K562 (cell line): ENCODE measurements around the gene TGM5. TPM values are rescaled to one million over a fixed set of nuclear protein-coding genes. Genes with fewer than 3 reads are reported as not detected.

Experiments
- ATAC-seq: fragments of 200-7000 bp; cut with Tn5 transposase; 3 replicates; pipeline ENCODE4 v1.9.1; 2020; ENCODE audit warnings: moderate library complexity
- BruUV-seq: library from RNA; stranded (reverse); fragments of 400-500 nt; replicated peaks from 2 replicates; lab custom pipeline; 2021; lab: Mats Ljungman, UMichigan
- CTCF ChIA-PET: fragments of 300-600 bp; formaldehyde crosslinking; extraction: SDS; loops from one replicate; lab custom pipeline; 2021; ENCODE audit warnings: low intra/inter-chr PET ratio; lab: Yijun Ruan, JAX
- POLR2A ChIA-PET: fragments of 300-600, 350-650 bp; sonication (Branson Sonifier 250); formaldehyde crosslinking; extraction: SDS; loops from one replicate; lab custom pipeline; 2021; ENCODE audit warnings: antibody characterized with exemption, inconsistent platforms; lab: Yijun Ruan, JAX
- DNase-seq, 4 experiments: peaks; one replicate each; pipeline versions ENCODE4 v3.0.0 to v3.0.0-alpha.2; 2011 to 2018; ENCODE audit warnings: low spot score in 3 of 4, mixed read lengths in 3 of 4; ENCODE audit errors: extremely low read depth in 1 of 4
- FAIRE-seq: peaks from 2 replicates; lab custom pipeline; 2011; peaks lifted over from hg19 to GRCh38; lab: Jason Lieb, UNC
- H2AFZ ChIP-seq: 2 replicates; pipeline ENCODE4 v1.6.0; 2011; ENCODE audit warnings: low read depth, low read length, control low read depth, inconsistent platforms
- H3K27ac ChIP-seq: fragments of 200-600 bp; 3 replicates; pipeline ENCODE4 v1.8.0; 2011; ENCODE audit warnings: low read depth, mild to moderate bottlenecking, control low read depth, inconsistent platforms, low read length, moderate library complexity, mixed read lengths; ENCODE audit errors: extremely low read depth
- H3K27me3 ChIP-seq, 2 experiments: fragments of 300-600 bp in 1 of 2; 2 replicates in 1 of 2; 3 replicates in 1 of 2; pipeline versions ENCODE4 v1.6.0 to v1.8.0; 2011; ENCODE audit warnings: inconsistent platforms in 2 of 2, low read length in 2 of 2, mild to moderate bottlenecking in 1 of 2, mixed read lengths in 1 of 2, moderate library complexity in 1 of 2; ENCODE audit not compliant: control insufficient read depth in 2 of 2, insufficient read depth in 2 of 2
- H3K36me3 ChIP-seq: fragments of 300-600 bp; 3 replicates; pipeline ENCODE4 v1.8.0; 2011; ENCODE audit warnings: mild to moderate bottlenecking, low read length, inconsistent platforms; ENCODE audit not compliant: control insufficient read depth, insufficient read depth
- H3K4me1 ChIP-seq, 2 experiments: fragments of 200-600 bp in 1 of 2; replicated peaks in 1 of 2; 2 replicates in 1 of 2; 3 replicates in 1 of 2; pipeline versions ENCODE4 v1.5.1 to v1.8.0; 2011; ENCODE audit warnings: inconsistent platforms in 2 of 2, low read length in 2 of 2, mild to moderate bottlenecking in 1 of 2, mixed read lengths in 1 of 2, moderate library complexity in 1 of 2; ENCODE audit not compliant: control insufficient read depth in 2 of 2, insufficient read depth in 2 of 2
- H3K4me2 ChIP-seq: 2 replicates; pipeline ENCODE4 v1.6.1; 2011; ENCODE audit warnings: low read length, control low read depth, inconsistent platforms, mixed read lengths; ENCODE audit not compliant: insufficient read depth
- H3K4me3 ChIP-seq: fragments of 200-600 bp; sonication (generic), shearing (Covaris generic); 2 replicates; pipeline ENCODE4 v1.5.1; 2016; ENCODE audit warnings: control low read depth, inconsistent platforms
- H3K79me2 ChIP-seq: fragments of 200-600 bp; 3 replicates; pipeline ENCODE4 v1.8.0; 2011; ENCODE audit warnings: low read length, inconsistent platforms; ENCODE audit not compliant: control insufficient read depth, insufficient read depth
- H3K9ac ChIP-seq, 2 experiments: 2 replicates each; pipeline versions ENCODE4 v1.6.0 to v1.6.1; 2011; ENCODE audit warnings: low read depth in 2 of 2, low read length in 2 of 2, control low read depth in 1 of 2, inconsistent platforms in 1 of 2, mild to moderate bottlenecking in 1 of 2, mixed read lengths in 1 of 2; ENCODE audit not compliant: insufficient read depth in 1 of 2
- H3K9me1 ChIP-seq: one replicate; pipeline ENCODE4 v1.6.0; 2011; ENCODE audit warnings: inconsistent platforms, mild to moderate bottlenecking, low read length, moderate library complexity; ENCODE audit not compliant: control insufficient read depth, insufficient read depth
- H3K9me3 ChIP-seq: replicated peaks from 2 replicates; pipeline ENCODE4 v1.5.1; 2011; ENCODE audit warnings: low read depth, low read length, inconsistent platforms; ENCODE audit not compliant: control insufficient read depth, insufficient read depth
- H4K20me1 ChIP-seq: replicated peaks from 2 replicates; pipeline ENCODE4 v1.6.1; 2011; ENCODE audit warnings: low read length, inconsistent platforms, mixed read lengths; ENCODE audit not compliant: control insufficient read depth, insufficient read depth
- ARID3B ChIP-seq: fragments of 250-450 bp; sonication (Bioruptor Pico); IDR thresholded peaks from 2 replicates; pipeline ENCODE4 v1.4.0; 2020; ENCODE audit warnings: borderline replicate concordance
- ATF2 ChIP-seq: sonication (generic); formaldehyde crosslinking; IDR thresholded peaks from 2 replicates; pipeline ENCODE4 v1.8.1; 2022; ENCODE audit warnings: missing genetic modification reagents
- FOXA1 ChIP-seq: fragments of 450-650 bp; IDR thresholded peaks from 2 replicates; pipeline ENCODE4 v1.6.1; 2016; ENCODE audit warnings: mild to moderate bottlenecking, borderline replicate concordance
- GTF2A2 ChIP-seq: IDR thresholded peaks from 2 replicates; pipeline ENCODE4 v1.6.1; 2016; ENCODE audit warnings: mild to moderate bottlenecking, missing genetic modification characterization, missing compliant biosample characterization
- KDM2B ChIP-seq: fragments of 250-450 bp; sonication (Bioruptor Pico); IDR thresholded peaks from 2 replicates; pipeline ENCODE4 v1.8.0; 2021; ENCODE audit warnings: mild to moderate bottlenecking, moderate library complexity
- LCOR ChIP-seq: sonication (generic); formaldehyde crosslinking; IDR thresholded peaks from 2 replicates; pipeline ENCODE4 v1.8.0; 2022; ENCODE audit warnings: mild to moderate bottlenecking, missing genetic modification reagents
- MCM2 ChIP-seq: fragments of 450-650 bp; IDR thresholded peaks from 2 replicates; pipeline ENCODE4 v1.6.1; 2017; ENCODE audit warnings: low read depth, mild to moderate bottlenecking
- NR2C2 ChIP-seq, 2 experiments: fragments of 200-800 bp in 1 of 2; sonication (Bioruptor generic) in 1 of 2; sonication (generic) in 1 of 2; formaldehyde crosslinking in 1 of 2; IDR thresholded peaks; 2 replicates each; pipeline versions ENCODE4 v1.6.1 to v1.8.0; 2016 to 2022; ENCODE audit warnings: mild to moderate bottlenecking in 1 of 2, missing compliant biosample characterization in 1 of 2, missing genetic modification characterization in 1 of 2, missing genetic modification reagents in 1 of 2
- NR2F6 ChIP-seq: fragments of 450-650 bp; formaldehyde crosslinking; IDR thresholded peaks from 2 replicates; pipeline ENCODE4 v1.4.0; 2020; ENCODE audit warnings: mild to moderate bottlenecking
- PML ChIP-seq: IDR thresholded peaks from 2 replicates; pipeline ENCODE4 v1.6.1; 2012; ENCODE audit warnings: low read length, inconsistent platforms
- PRMT5 ChIP-seq: sonication (generic); formaldehyde crosslinking; IDR thresholded peaks from 2 replicates; pipeline ENCODE4 v1.5.0; 2020; ENCODE audit warnings: missing genetic modification reagents
- PTTG1 ChIP-seq: fragments of 450-650 bp; IDR thresholded peaks from 2 replicates; pipeline ENCODE4 v1.6.1; 2016; ENCODE audit warnings: low read depth, mild to moderate bottlenecking, missing genetic modification characterization, missing compliant biosample characterization
- ZBTB17 ChIP-seq: fragments of 450-650 bp; formaldehyde crosslinking; IDR thresholded peaks from 2 replicates; pipeline ENCODE4 v1.4.0; 2020; ENCODE audit warnings: mild to moderate bottlenecking
- ZNF431 ChIP-seq: sonication (generic); formaldehyde crosslinking; IDR thresholded peaks from 2 replicates; pipeline ENCODE4 v1.8.0; 2022; ENCODE audit warnings: mild to moderate bottlenecking, missing genetic modification reagents
- WGBS: fragments of 100-300 bp; shearing (Covaris generic); methylation state at CpG from one replicate; pipeline ENCODE4 v1.1.6; 2016; ENCODE audit warnings: low coverage, mixed read lengths; ENCODE audit not compliant: insufficient coverage; ENCODE audit errors: missing lambda C conversion rate; 5-methylcytosine and 5-hydroxymethylcytosine counted together
- in situ Hi-C: fragments of 300-500 bp; cut with MboI; formaldehyde crosslinking; loops from 4 replicates; pipeline ENCODE4 v1.15.0; 2018; ENCODE audit warnings: inconsistent platforms, mixed read lengths
- intact Hi-C: fragments of 100-400 bp; cut with micrococcal nuclease; formaldehyde crosslinking; loops from 2 replicates; pipeline ENCODE4 v1.14.2; 2022
- polyA plus RNA-seq, 8 experiments: library from polyadenylated mRNA; depleted of rRNA in 4 of 8; stranded (reverse) in 5 of 8; unstranded in 3 of 8; fragments of >200 nt; fragmentation: Nextera tagmentation in 2 of 8; fragmentation: Illumina TruSeq in 1 of 8; extraction: Ambion mirVana in 2 of 8; extraction: Trizol in 1 of 8; gene quantifications; 2 replicates each; pipeline versions ENCODE4 v1.2.1 to v1.2.3, GENCODE V29; 2011 to 2014; ENCODE audit warnings: inconsistent platforms in 1 of 8, missing spikeins in 1 of 8
- total RNA-seq, 7 experiments: library from RNA; depleted of rRNA in 6 of 7; stranded (reverse); fragments of >200 nt in 6 of 7; fragmentation: Illumina TruSeq in 2 of 7; extraction: Trizol in 2 of 7; gene quantifications; 2 replicates each; pipeline versions ENCODE4 v1.2.1 to v1.2.3, GENCODE V29; 2011 to 2021; ENCODE audit warnings: low replicate concordance in 1 of 7
- TF ChIP-seq, protein P1 (sequence below): fragments of 250-450 bp; sonication (Bioruptor Pico); IDR thresholded peaks from 2 replicates; pipeline ENCODE4 v1.6.1; 2021; ENCODE audit warnings: mild to moderate bottlenecking
- TF ChIP-seq, protein P2 (sequence below): sonication (generic); formaldehyde crosslinking; IDR thresholded peaks from 2 replicates; pipeline ENCODE4 v1.8.1; 2023; ENCODE audit warnings: mild to moderate bottlenecking, missing genetic modification reagents

Gene TGM5
- total and polyA plus RNA-seq, 9 of the 15 experiments (the other 6 are each of a cell fraction or from before 2014, with no cell fraction given) = 0.03 to 0.10 (median 0.07) TPM; not detected in 6

- whole genome bisulfite sequencing = 8% methylated on average over 2 of the region's 2 CpGs
- no TSS peak for BruUV-seq
- Histone ChIP-seq H3K79me2 (no peaks in the 10 kb centered on the region), H4K20me1 (no peaks in the 10 kb centered on the region; the same call in 1 of the 2 replicates), H3K9me1 (no peaks in the 10 kb centered on the region), H3K4me2 (no peak overlapping the region), H3K4me3 (no peak overlapping the region), H3K27ac (no peak overlapping the region), H3K27me3 (peaks cover 36 to 57% of the 10 kb centered on the region in 2 experiments; a peak in 4 of 5 replicates), H2AFZ (no peak overlapping the region), H3K9ac (0 out of 4 replicates have a peak overlapping the region, but pooled peaks of 1 of the 2 experiments have one; percentile 20), H3K9me3 (no peaks in the 10 kb centered on the region), H3K36me3 (no peaks in the 10 kb centered on the region), H3K4me1 (no peaks in the 10 kb centered on the region)
- no peak for ATAC-seq
- in situ Hi-C loops (loop anchor here (10.0 kb wide), 1 partner anchor 558 kb away; no protein-coding TSS in a partner anchor), intact Hi-C loops (no loop called here)
- no peak for TF ChIP-seq ARID3B (CRISPR knock-in tag)
- no peak for TF ChIP-seq ZNF431
- TF ChIP-seq PTTG1 (tag) = no peak
- no peak for TF ChIP-seq LCOR (CRISPR knock-in tag)
- TF ChIP-seq NR2C2 (CRISPR knock-in tag; IDR thresholded peaks at IDR 0.05) = no peak
- no peak for TF ChIP-seq NR2C2 (tag; IDR thresholded peaks at IDR 0.05)
- TF ChIP-seq, protein P1, sequence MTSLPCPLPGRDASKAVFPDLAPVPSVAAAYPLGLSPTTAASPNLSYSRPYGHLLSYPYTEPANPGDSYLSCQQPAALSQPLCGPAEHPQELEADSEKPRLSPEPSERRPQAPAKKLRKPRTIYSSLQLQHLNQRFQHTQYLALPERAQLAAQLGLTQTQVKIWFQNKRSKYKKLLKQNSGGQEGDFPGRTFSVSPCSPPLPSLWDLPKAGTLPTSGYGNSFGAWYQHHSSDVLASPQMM (CRISPR knock-in tag) = no peak
- no peak for TF ChIP-seq ZBTB17
- TF ChIP-seq, protein P2, sequence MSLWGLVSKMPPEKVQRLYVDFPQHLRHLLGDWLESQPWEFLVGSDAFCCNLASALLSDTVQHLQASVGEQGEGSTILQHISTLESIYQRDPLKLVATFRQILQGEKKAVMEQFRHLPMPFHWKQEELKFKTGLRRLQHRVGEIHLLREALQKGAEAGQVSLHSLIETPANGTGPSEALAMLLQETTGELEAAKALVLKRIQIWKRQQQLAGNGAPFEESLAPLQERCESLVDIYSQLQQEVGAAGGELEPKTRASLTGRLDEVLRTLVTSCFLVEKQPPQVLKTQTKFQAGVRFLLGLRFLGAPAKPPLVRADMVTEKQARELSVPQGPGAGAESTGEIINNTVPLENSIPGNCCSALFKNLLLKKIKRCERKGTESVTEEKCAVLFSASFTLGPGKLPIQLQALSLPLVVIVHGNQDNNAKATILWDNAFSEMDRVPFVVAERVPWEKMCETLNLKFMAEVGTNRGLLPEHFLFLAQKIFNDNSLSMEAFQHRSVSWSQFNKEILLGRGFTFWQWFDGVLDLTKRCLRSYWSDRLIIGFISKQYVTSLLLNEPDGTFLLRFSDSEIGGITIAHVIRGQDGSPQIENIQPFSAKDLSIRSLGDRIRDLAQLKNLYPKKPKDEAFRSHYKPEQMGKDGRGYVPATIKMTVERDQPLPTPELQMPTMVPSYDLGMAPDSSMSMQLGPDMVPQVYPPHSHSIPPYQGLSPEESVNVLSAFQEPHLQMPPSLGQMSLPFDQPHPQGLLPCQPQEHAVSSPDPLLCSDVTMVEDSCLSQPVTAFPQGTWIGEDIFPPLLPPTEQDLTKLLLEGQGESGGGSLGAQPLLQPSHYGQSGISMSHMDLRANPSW = no peak
- TF ChIP-seq KDM2B (CRISPR knock-in tag) = no peak
- no peak for TF ChIP-seq MCM2
- no peak for TF ChIP-seq PRMT5 (CRISPR knock-in tag)
- TF ChIP-seq GTF2A2 (tag) = no peak
- no peak for TF ChIP-seq FOXA1
- TF ChIP-seq PML = no peak
- TF ChIP-seq ATF2 (CRISPR knock-in tag) = no peak
- TF ChIP-seq NR2F6 = no peak
- DNase-seq = no peak
- ChIA-PET CTCF (no interaction called here), POLR2A (interaction anchor here (0.6 kb wide), 1 partner anchor 283 kb away, joined by 4 read pairs; no protein-coding TSS in a partner anchor)
- FAIRE-seq = no peak
These were observed 6.5 kb upstream of the TGM5 start for GRCh38 chr15:43273243-43273642.
